HepG2 (cell line): ENCODE results near the gene ADSL.

Source experiments
- KAT2B ChIP-seq: fragments of 150-350 bp; IDR thresholded peaks from 2 replicates; pipeline ENCODE4 v1.6.1; 2014; ENCODE audit warnings: low read depth, low read length, borderline replicate concordance
- NR2F2 ChIP-seq: IDR thresholded peaks from 2 replicates; pipeline ENCODE4 v1.6.1; 2012; ENCODE audit warnings: low read depth, inconsistent platforms, borderline replicate concordance
- REST ChIP-seq, 2 experiments: IDR thresholded peaks; 2 replicates each; pipeline ENCODE4 v1.6.1; 2011 to 2012; ENCODE audit warnings: low read length in 2 of 2, borderline replicate concordance in 1 of 2, low read depth in 1 of 2, mild to moderate bottlenecking in 1 of 2, moderate library complexity in 1 of 2

GRCh38 chr22:40334060-40334459 is 12.2 kb upstream of the ADSL start:
- TF ChIP-seq REST (IDR thresholded peaks at IDR 0.05; ENCODE audit: borderline replicate concordance in 1 of 2, low read depth in 1 of 2, low read length in 2 of 2), result no peak
- no peak for TF ChIP-seq NR2F2
- no peak for TF ChIP-seq KAT2B
